HCT116 (cell line): Measurements from ENCODE around the gene HHATL. TPM values are rescaled to one million over a fixed set of nuclear protein-coding genes. Genes with fewer than 3 reads are reported as not detected.

Experiments used
- ATAC-seq: fragments of 200-7000 bp; cut with Tn5 transposase; 2 replicates; pipeline ENCODE4 v1.9.1; 2020; ENCODE audit warnings: mild to moderate bottlenecking, moderate library complexity
- BruUV-seq: library from RNA; stranded (reverse); fragments of 400-500 nt; replicated peaks from 2 replicates; lab custom pipeline; 2021; lab: Mats Ljungman, UMichigan
- CTCF ChIA-PET: fragments of 300-600 bp; sonication (Branson Sonifier 250); formaldehyde crosslinking; loops from one replicate; lab custom pipeline; 2021; ENCODE audit warnings: antibody characterized with exemption; lab: Charles Lee
- POLR2A ChIA-PET: fragments of 300-600, 350-600 bp; sonication (Branson Sonifier 250); formaldehyde crosslinking; loops from one replicate; lab custom pipeline; 2021; ENCODE audit warnings: antibody characterized with exemption; lab: Charles Lee
- RAD21 ChIA-PET, 2 experiments: fragments of 300-600 bp; sonication (Branson Sonifier 250); formaldehyde crosslinking; loops; one replicate each; lab custom pipeline; 2023; ENCODE audit warnings: low total read pairs in 2 of 2; ENCODE audit not compliant: uncharacterized antibody in 2 of 2, unreplicated experiment in 2 of 2, low non-redundant PET in 1 of 2; lab: Charles Lee
- DNase-seq: peaks from one replicate; pipeline ENCODE4 v3.0.0-alpha.2; 2010; ENCODE audit warnings: low read depth, low spot score
- H2AFZ ChIP-seq: fragments of 200-600 bp; shearing (Covaris generic), sonication (generic); 2 replicates; pipeline ENCODE4 v1.6.1; 2017; ENCODE audit warnings: low read depth, mixed run types, mixed read lengths, antibody characterized with exemption, low read length; ENCODE audit not compliant: poor library complexity, severe bottlenecking
- H3K27ac ChIP-seq: 2 replicates; pipeline ENCODE4 v1.5.1; 2012; ENCODE audit warnings: low read depth, low read length
- H3K27me3 ChIP-seq: fragments of 200-600 bp; sonication (generic); 2 replicates; pipeline ENCODE4 v1.6.1; 2016; ENCODE audit warnings: mixed run types, low read length, mixed read lengths; ENCODE audit not compliant: insufficient read depth
- H3K36me3 ChIP-seq, 2 experiments: fragments of 200-500 bp in 1 of 2; fragments of 200-600 bp in 1 of 2; sonication (Bioruptor generic) in 1 of 2; sonication (generic) in 1 of 2; 2 replicates each; pipeline versions ENCODE4 v1.5.1 to v1.6.1; 2014 to 2016; ENCODE audit warnings: low read length in 2 of 2, inconsistent platforms in 1 of 2, mixed read lengths in 1 of 2, mixed run types in 1 of 2; ENCODE audit not compliant: insufficient read depth in 2 of 2, control insufficient read depth in 1 of 2
- H3K4me1 ChIP-seq, 2 experiments: fragments of 200-600 bp in 1 of 2; sonication (generic) in 1 of 2; 2 replicates each; pipeline versions ENCODE4 v1.5.1 to v1.6.1; 2012 to 2017; ENCODE audit warnings: low read length in 2 of 2, inconsistent platforms in 1 of 2, mild to moderate bottlenecking in 1 of 2, mixed read lengths in 1 of 2, mixed run types in 1 of 2, moderate library complexity in 1 of 2; ENCODE audit not compliant: insufficient read depth in 2 of 2, control insufficient read depth in 1 of 2
- H3K4me2 ChIP-seq: fragments of 200-600 bp; sonication (generic); 2 replicates; pipeline ENCODE4 v1.6.1; 2017; ENCODE audit warnings: mixed run types, low read length, mixed read lengths
- H3K4me3 ChIP-seq, 2 experiments: fragments of 200-600 bp in 1 of 2; sonication (generic) in 1 of 2; replicated peaks in 1 of 2; 2 replicates each; pipeline ENCODE4 v1.5.1; 2011 to 2016; ENCODE audit warnings: low read length in 2 of 2, control low read depth in 1 of 2, low read depth in 1 of 2, mild to moderate bottlenecking in 1 of 2, mixed read lengths in 1 of 2, mixed run types in 1 of 2
- H3K79me2 ChIP-seq: fragments of 200-600 bp; sonication (generic); 2 replicates; pipeline ENCODE4 v1.6.1; 2017; ENCODE audit warnings: mild to moderate bottlenecking, mixed run types, low read length, moderate library complexity, mixed read lengths; ENCODE audit not compliant: insufficient read depth
- H3K9ac ChIP-seq: fragments of 200-600 bp; sonication (generic); 2 replicates; pipeline ENCODE4 v1.6.1; 2016; ENCODE audit warnings: low read length, mixed read lengths
- H3K9me2 ChIP-seq: fragments of 200-600 bp; sonication (generic), shearing (Covaris generic); 2 replicates; pipeline ENCODE4 v1.6.1; 2017; ENCODE audit warnings: mixed run types, mild to moderate bottlenecking, moderate library complexity; ENCODE audit not compliant: insufficient read depth
- H3K9me3 ChIP-seq, 2 experiments: fragments of 200-500 bp in 1 of 2; fragments of 200-600 bp in 1 of 2; sonication (Bioruptor generic) in 1 of 2; sonication (generic) in 1 of 2; 2 replicates each; pipeline ENCODE4 v1.6.1; 2014 to 2017; ENCODE audit warnings: low read length in 2 of 2, mixed read lengths in 2 of 2, inconsistent platforms in 1 of 2, low read depth in 1 of 2, mild to moderate bottlenecking in 1 of 2, mixed run types in 1 of 2, moderate library complexity in 1 of 2; ENCODE audit not compliant: control insufficient read depth in 1 of 2, insufficient read depth in 1 of 2
- H4K20me1 ChIP-seq: fragments of 200-600 bp; sonication (generic), shearing (Covaris generic); 2 replicates; pipeline ENCODE4 v1.6.1; 2017; ENCODE audit warnings: mixed run types, mild to moderate bottlenecking, moderate library complexity; ENCODE audit not compliant: insufficient read depth
- ATF3 ChIP-seq: IDR thresholded peaks from 2 replicates; pipeline ENCODE4 v1.6.1; 2012
- CBX3 ChIP-seq: IDR thresholded peaks from 2 replicates; pipeline ENCODE4 v1.6.1; 2012; ENCODE audit warnings: low read depth
- CEBPB ChIP-seq: IDR thresholded peaks from 2 replicates; pipeline ENCODE4 v1.6.1; 2012; ENCODE audit warnings: low read depth
- CTCF ChIP-seq, 3 experiments: fragments of 200-600 bp in 1 of 3; sonication (generic) in 1 of 3; IDR thresholded peaks in 2 of 3; conservative IDR thresholded peaks in 1 of 3; 2 replicates each; pipeline ENCODE4 v1.5.1; 2012 to 2017; ENCODE audit warnings: low read depth in 2 of 3, low read length in 2 of 3, antibody characterized with exemption in 1 of 3, borderline replicate concordance in 1 of 3, control low read depth in 1 of 3, mild to moderate bottlenecking in 1 of 3, mixed read lengths in 1 of 3, mixed run types in 1 of 3, moderate library complexity in 1 of 3; ENCODE audit not compliant: insufficient read depth in 1 of 3
- ELF1 ChIP-seq: IDR thresholded peaks from 2 replicates; pipeline ENCODE4 v1.6.1; 2012; ENCODE audit warnings: low read depth, borderline replicate concordance
- EZH2phosphoT487 ChIP-seq: fragments of 200-600 bp; IDR thresholded peaks from 2 replicates; pipeline ENCODE4 v1.6.1; 2018; ENCODE audit warnings: antibody characterized with exemption, borderline replicate concordance
- FOSL1 ChIP-seq: IDR thresholded peaks from 2 replicates; pipeline ENCODE4 v1.6.1; 2012; ENCODE audit warnings: low read depth
- JUND ChIP-seq: IDR thresholded peaks from 2 replicates; pipeline ENCODE4 v1.6.1; 2012
- POLR2A ChIP-seq: IDR thresholded peaks from 2 replicates; pipeline ENCODE4 v1.7.0; 2011; ENCODE audit warnings: borderline replicate concordance; ENCODE audit not compliant: insufficient read depth, insufficient read length; ENCODE audit errors: extremely low read depth
- POLR2AphosphoS5 ChIP-seq: IDR thresholded peaks from 2 replicates; pipeline ENCODE4 v1.6.1; 2011; ENCODE audit warnings: mild to moderate bottlenecking, low read depth, low read length, moderate library complexity
- RAD21 ChIP-seq: IDR thresholded peaks from 2 replicates; pipeline ENCODE4 v1.6.1; 2012; ENCODE audit warnings: low read depth, mild to moderate bottlenecking
- SIN3A ChIP-seq: IDR thresholded peaks from 2 replicates; pipeline ENCODE4 v1.6.1; 2012; ENCODE audit warnings: low read depth
- SRF ChIP-seq: IDR thresholded peaks from 2 replicates; pipeline ENCODE4 v1.6.1; 2012; ENCODE audit warnings: low read depth
- TCF7L2 ChIP-seq: IDR thresholded peaks from 2 replicates; pipeline ENCODE4 v1.7.0; 2011; ENCODE audit warnings: borderline replicate concordance, inconsistent platforms; ENCODE audit not compliant: insufficient read depth, insufficient read length; ENCODE audit errors: extremely low read depth
- YY1 ChIP-seq: IDR thresholded peaks from 2 replicates; pipeline ENCODE4 v1.6.1; 2011; ENCODE audit warnings: low read length, low read depth, moderate library complexity, mild to moderate bottlenecking; ENCODE audit not compliant: insufficient replicate concordance; ENCODE audit errors: extremely low read depth
- ZNF274 ChIP-seq: fragments of 200-500 bp; sonication (Bioruptor generic); IDR thresholded peaks from 2 replicates; pipeline ENCODE4 v1.6.1; 2014; ENCODE audit warnings: mild to moderate bottlenecking, low read depth, low read length, inconsistent platforms
- intact Hi-C: fragments of 100-400 bp; cut with micrococcal nuclease; formaldehyde crosslinking; loops from 2 replicates; pipeline ENCODE4 v1.10.0; 2022
- total RNA-seq: library from RNA; stranded (reverse); gene quantifications from one replicate; pipeline ENCODE4 v1.2.1, GENCODE V29; 2021; ENCODE audit not compliant: unreplicated experiment

The HHATL gene
- total RNA-seq, 1 experiment from 2014 or later = 0.52 TPM

DNA sequence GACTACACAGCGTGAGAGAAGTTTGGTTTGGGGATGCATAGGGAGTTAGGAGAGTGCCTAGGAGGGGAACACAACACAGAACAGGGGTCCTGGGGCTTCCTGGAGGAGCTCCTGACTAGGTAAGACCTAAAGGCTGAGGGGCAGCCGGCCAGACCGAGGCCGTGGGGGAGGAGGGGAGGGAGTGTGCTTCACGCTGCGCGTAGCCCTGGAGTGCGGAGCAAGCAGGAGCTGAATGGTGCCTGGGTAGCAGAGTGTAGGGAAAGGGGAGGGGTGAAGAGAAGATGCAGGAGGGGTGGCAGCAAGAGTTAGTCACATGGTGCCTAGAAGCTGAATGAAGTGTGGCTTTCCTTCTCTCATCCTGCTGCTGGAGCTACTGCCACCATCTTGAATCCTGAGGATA, 32.4 kb upstream of the HHATL start:
- Histone ChIP-seq H3K9ac (no peak overlapping the region), H2AFZ (no peak overlapping the region), H3K4me1 (no peaks in the 10 kb centered on the region), H3K36me3 (no peaks in the 10 kb centered on the region), H3K9me3 (no peaks in the 10 kb centered on the region), H3K79me2 (no peaks in the 10 kb centered on the region), H3K4me2 (no peak overlapping the region), H4K20me1 (no peaks in the 10 kb centered on the region), H3K4me3 (no peak overlapping the region), H3K27ac (no peak overlapping the region), H3K27me3 (no peaks in the 10 kb centered on the region), H3K9me2 (no peaks in the 10 kb centered on the region)
- RAD21 ChIA-PET = no interaction called here
- BruUV-seq = no TSS peak
- CTCF ChIA-PET = interaction anchor here (1.2 kb wide), 1 partner anchor 10 kb away, joined by 5 read pairs; no protein-coding TSS in a partner anchor
- no peak for ATAC-seq
- DNase-seq = no peak
- TF ChIP-seq SRF = no peak
- no peak for TF ChIP-seq ELF1
- no peak for TF ChIP-seq POLR2A
- TF ChIP-seq JUND = no peak
- intact Hi-C loops = no loop called here
- POLR2A ChIA-PET = no interaction called here

- H3K36me3 ChIP-seq = no peaks in the 10 kb centered on the region
- H3K4me2 ChIP-seq = no peak overlapping the region
- RAD21 ChIA-PET = no interaction called here
- no peaks in the 10 kb centered on the region for H3K9me3 ChIP-seq
- H4K20me1 ChIP-seq = no peaks in the 10 kb centered on the region
- BruUV-seq = no TSS peak
- no peaks in the 10 kb centered on the region for H3K9me2 ChIP-seq
- intact Hi-C loops = no loop called here
- no peaks in the 10 kb centered on the region for H3K27me3 ChIP-seq
- H2AFZ ChIP-seq = no peak overlapping the region
- ATAC-seq (no peak), DNase-seq (no peak)
- H3K79me2 ChIP-seq = no peaks in the 10 kb centered on the region
- H3K9ac ChIP-seq = no peak overlapping the region
- H3K4me1 ChIP-seq = no peaks in the 10 kb centered on the region
- POLR2A ChIA-PET = no interaction called here
- no peak overlapping the region for H3K4me3 ChIP-seq
- CTCF ChIA-PET = no interaction called here
- H3K27ac ChIP-seq = no peak overlapping the region
- TF ChIP-seq ELF1 (no peak), EZH2phosphoT487 (no peak), POLR2AphosphoS5 (no peak), SIN3A (no peak), TCF7L2 (no peak), ZNF274 (no peak), RAD21 (no peak), FOSL1 (no peak), CTCF (IDR thresholded peaks at IDR 0.05 in 2 of 3, conservative IDR thresholded peaks at IDR 0.05 in 1 of 3; ENCODE audit: borderline replicate concordance in 1 of 3, insufficient read depth in 1 of 3, low read depth in 2 of 3, low read length in 2 of 3) (no peak), ATF3 (no peak), YY1 (no peak), JUND (no peak), CEBPB (no peak), CBX3 (no peak), SRF (no peak)
Observed at GRCh38 chr3:42734263-42734860, 31.8 kb upstream of the HHATL start.
